GM23338 (cell line): ENCODE data around the gene YWHAB. TPM values are rescaled to one million over a fixed set of nuclear protein-coding genes. Genes with fewer than 3 reads are reported as not detected.
A peak's percentile ranks its signal among the peaks of the same experiment; 100 is the strongest.

ENCODE experiments used
- ATAC-seq: fragments of 200-7000 bp; cut with Tn5 transposase; 3 replicates; pipeline ENCODE4 v1.9.1; 2020
- DNase-seq: peaks from one replicate; pipeline ENCODE4 v3.0.0-alpha.2; 2015; ENCODE audit warnings: low spot score
- H2AFZ ChIP-seq: fragments of 200-600 bp; sonication (generic); 2 replicates; pipeline ENCODE4 v1.8.0; 2016; ENCODE audit warnings: antibody characterized with exemption, mild to moderate bottlenecking, moderate library complexity
- H3F3A ChIP-seq: fragments of 200-600 bp; sonication (generic); replicated peaks from 2 replicates; pipeline ENCODE4 v1.8.0; 2017; ENCODE audit warnings: antibody characterized with exemption, mixed run types, low read depth
- H3K27ac ChIP-seq: fragments of 200-600 bp; sonication (generic); 2 replicates; pipeline ENCODE4 v1.6.1; 2016; ENCODE audit warnings: low read depth
- H3K27me3 ChIP-seq: fragments of 200-600 bp; sonication (generic); 2 replicates; pipeline ENCODE4 v1.8.0; 2016; ENCODE audit warnings: mild to moderate bottlenecking, mixed run types, moderate library complexity; ENCODE audit not compliant: insufficient read depth
- H3K36me3 ChIP-seq: fragments of 200-600 bp; sonication (generic); 2 replicates; pipeline ENCODE4 v1.8.0; 2016; ENCODE audit warnings: mild to moderate bottlenecking; ENCODE audit not compliant: insufficient read depth
- H3K4me1 ChIP-seq: fragments of 200-600 bp; sonication (generic); 2 replicates; pipeline ENCODE4 v1.8.0; 2016; ENCODE audit warnings: mild to moderate bottlenecking, moderate library complexity; ENCODE audit not compliant: insufficient read depth
- H3K4me2 ChIP-seq: fragments of 200-600 bp; sonication (generic); 2 replicates; pipeline ENCODE4 v1.7.1; 2017; ENCODE audit warnings: mixed run types
- H3K4me3 ChIP-seq: fragments of 200-600 bp; sonication (generic); 2 replicates; pipeline ENCODE4 v1.6.1; 2016; ENCODE audit warnings: mixed run types
- H3K79me2 ChIP-seq: fragments of 200-600 bp; sonication (generic); replicated peaks from 2 replicates; pipeline ENCODE4 v1.8.0; 2017; ENCODE audit warnings: mild to moderate bottlenecking; ENCODE audit not compliant: insufficient read depth
- H3K9me2 ChIP-seq: fragments of 200-600 bp; sonication (generic); 2 replicates; pipeline ENCODE4 v1.8.0; 2017; ENCODE audit not compliant: insufficient read depth
- H4K20me1 ChIP-seq: fragments of 200-600 bp; sonication (generic); replicated peaks from 2 replicates; pipeline ENCODE4 v1.8.0; 2017; ENCODE audit warnings: mild to moderate bottlenecking; ENCODE audit not compliant: insufficient read depth
- H3K27ac Mint-ChIP-seq: 2 replicates; pipeline ENCODE4 v1.8.0; 2020; ENCODE audit warnings: inconsistent platforms, mild to moderate bottlenecking, moderate library complexity, mixed read lengths
- H3K27me3 Mint-ChIP-seq: 3 replicates; pipeline ENCODE4 v1.8.0; 2022; ENCODE audit warnings: low read depth, mild to moderate bottlenecking, moderate library complexity, mixed read lengths, inconsistent platforms; ENCODE audit not compliant: insufficient read depth, poor library complexity
- H3K36me3 Mint-ChIP-seq: 3 replicates; pipeline ENCODE4 v1.8.0; 2021; ENCODE audit warnings: low read depth, mild to moderate bottlenecking, inconsistent platforms, moderate library complexity, mixed read lengths
- H3K4me1 Mint-ChIP-seq: 3 replicates; pipeline ENCODE4 v1.8.0; 2020; ENCODE audit warnings: mild to moderate bottlenecking, inconsistent platforms, mixed read lengths
- H3K4me3 Mint-ChIP-seq: 3 replicates; pipeline ENCODE4 v1.8.0; 2021; ENCODE audit warnings: moderate library complexity, mild to moderate bottlenecking, inconsistent platforms, mixed read lengths
- H3K9me3 Mint-ChIP-seq: 3 replicates; pipeline ENCODE4 v1.8.0; 2020; ENCODE audit warnings: moderate library complexity, mild to moderate bottlenecking, inconsistent platforms, mixed read lengths
- CREB1 ChIP-seq: fragments of 250-450 bp; sonication (Bioruptor Pico); IDR thresholded peaks from 2 replicates; pipeline ENCODE4 v1.5.0; 2020; ENCODE audit warnings: low read depth, mild to moderate bottlenecking, moderate library complexity
- CTCF ChIP-seq, 2 experiments: fragments of 200-600 bp in 1 of 2; sonication (generic) in 1 of 2; conservative IDR thresholded peaks; 2 replicates each; pipeline versions ENCODE4 v1.5.1 to v1.6.1; 2016 to 2017; ENCODE audit warnings: antibody characterized with exemption in 2 of 2, low read depth in 2 of 2, mild to moderate bottlenecking in 2 of 2, moderate library complexity in 1 of 2
- ETS1 ChIP-seq: IDR thresholded peaks from 2 replicates; pipeline ENCODE4 v1.6.1; 2016; ENCODE audit warnings: antibody characterized with exemption
- JUNB ChIP-seq: IDR thresholded peaks from one replicate; pipeline ENCODE4 v1.6.1; 2016; ENCODE audit warnings: antibody characterized with exemption; ENCODE audit not compliant: unreplicated experiment
- NANOG ChIP-seq: IDR thresholded peaks from 2 replicates; pipeline ENCODE4 v1.6.1; 2016; ENCODE audit warnings: antibody characterized with exemption, borderline replicate concordance
- polyA plus RNA-seq: library from polyadenylated mRNA; unstranded; fragments of >200 nt; fragmentation: Nextera tagmentation; extraction: Ambion mirVana; gene quantifications from 2 replicates; pipeline ENCODE4 v1.2.1, GENCODE V29; 2016
- total RNA-seq: library from RNA; depleted of rRNA; stranded (reverse); fragments of >200 nt; shearing (Covaris generic); gene quantifications from 2 replicates; pipeline ENCODE4 v1.2.3, GENCODE V29; 2014
- TF ChIP-seq, protein P1 (sequence below): fragments of 250-450 bp; sonication (Bioruptor Pico); IDR thresholded peaks from 2 replicates; pipeline ENCODE4 v1.5.0; 2020; ENCODE audit warnings: mild to moderate bottlenecking, moderate library complexity
- TF ChIP-seq, protein P2 (sequence below): IDR thresholded peaks from one replicate; pipeline ENCODE4 v1.6.1; 2018; ENCODE audit warnings: antibody characterized with exemption; ENCODE audit not compliant: unreplicated experiment

Gene YWHAB
- total and polyA plus RNA-seq, 2 experiments from 2014 or later, result 121 to 519 TPM

GRCh38 chr20:44911264-44911921 is 25.9 kb downstream of the YWHAB start:
- H3K4me2 ChIP-seq, result peak overlapping the region; percentile 89; the same call in 1 of the 2 replicates
- Mint-ChIP-seq H3K4me1 (peaks cover 31% of the 10 kb centered on the region), H3K9me3 (no peaks in the 10 kb centered on the region; the same call in 2 of the 3 replicates), H3K27me3 (peaks cover 3% of the 10 kb centered on the region), H3K27ac (peak overlapping the region; percentile 94), H3K36me3 (peaks cover 65% of the 10 kb centered on the region), H3K4me3 (peak overlapping the region; percentile 87)
- peak overlapping the region; percentile 92 for H3K4me3 ChIP-seq
- H3K4me1 ChIP-seq, result peaks cover 12% of the 10 kb centered on the region
- peaks cover 15% of the 10 kb centered on the region for H3F3A ChIP-seq
- H3K36me3 ChIP-seq, result peaks cover 22% of the 10 kb centered on the region
- no peak overlapping the region for H3K27ac ChIP-seq
- peak; percentile 88 for DNase-seq
- peaks cover 28% of the 10 kb centered on the region for H4K20me1 ChIP-seq
- H3K9me2 ChIP-seq, result no peaks in the 10 kb centered on the region
- ATAC-seq, result peak; percentile 63
- TF ChIP-seq CTCF (conservative IDR thresholded peaks at IDR 0.05; ENCODE audit: low read depth in 2 of 2) (peak; percentile 69 to 75), JUNB (no peak)
- H2AFZ ChIP-seq, result no peak overlapping the region
- H3K79me2 ChIP-seq, result peaks cover 6% of the 10 kb centered on the region; the same call in 1 of the 2 replicates
- H3K27me3 ChIP-seq, result no peaks in the 10 kb centered on the region

GRCh38 chr20:44912189-44912588 is 26.7 kb downstream of the YWHAB start:
- Histone ChIP-seq H3K4me3 (no peak overlapping the region), H3K4me1 (peaks cover 12% of the 10 kb centered on the region), H3F3A (peaks cover 12% of the 10 kb centered on the region), H3K27me3 (no peaks in the 10 kb centered on the region), H4K20me1 (peaks cover 28% of the 10 kb centered on the region), H3K4me2 (peak overlapping the region; percentile 48; the same call in 1 of the 2 replicates), H3K36me3 (peaks cover 19% of the 10 kb centered on the region), H3K9me2 (no peaks in the 10 kb centered on the region), H2AFZ (no peak overlapping the region), H3K27ac (no peak overlapping the region), H3K79me2 (peaks cover 6% of the 10 kb centered on the region; the same call in 1 of the 2 replicates)
- Mint-ChIP-seq H3K4me3 (peak overlapping the region; percentile 87; the same call in 1 of the 3 replicates), H3K36me3 (peaks cover 65% of the 10 kb centered on the region), H3K27me3 (peaks cover 3% of the 10 kb centered on the region), H3K4me1 (peaks cover 31% of the 10 kb centered on the region), H3K27ac (no peak overlapping the region), H3K9me3 (no peaks in the 10 kb centered on the region; the same call in 2 of the 3 replicates)
- DNase-seq (no peak), ATAC-seq (no peak)
- TF ChIP-seq NANOG, result no peak
- TF ChIP-seq, protein P1, sequence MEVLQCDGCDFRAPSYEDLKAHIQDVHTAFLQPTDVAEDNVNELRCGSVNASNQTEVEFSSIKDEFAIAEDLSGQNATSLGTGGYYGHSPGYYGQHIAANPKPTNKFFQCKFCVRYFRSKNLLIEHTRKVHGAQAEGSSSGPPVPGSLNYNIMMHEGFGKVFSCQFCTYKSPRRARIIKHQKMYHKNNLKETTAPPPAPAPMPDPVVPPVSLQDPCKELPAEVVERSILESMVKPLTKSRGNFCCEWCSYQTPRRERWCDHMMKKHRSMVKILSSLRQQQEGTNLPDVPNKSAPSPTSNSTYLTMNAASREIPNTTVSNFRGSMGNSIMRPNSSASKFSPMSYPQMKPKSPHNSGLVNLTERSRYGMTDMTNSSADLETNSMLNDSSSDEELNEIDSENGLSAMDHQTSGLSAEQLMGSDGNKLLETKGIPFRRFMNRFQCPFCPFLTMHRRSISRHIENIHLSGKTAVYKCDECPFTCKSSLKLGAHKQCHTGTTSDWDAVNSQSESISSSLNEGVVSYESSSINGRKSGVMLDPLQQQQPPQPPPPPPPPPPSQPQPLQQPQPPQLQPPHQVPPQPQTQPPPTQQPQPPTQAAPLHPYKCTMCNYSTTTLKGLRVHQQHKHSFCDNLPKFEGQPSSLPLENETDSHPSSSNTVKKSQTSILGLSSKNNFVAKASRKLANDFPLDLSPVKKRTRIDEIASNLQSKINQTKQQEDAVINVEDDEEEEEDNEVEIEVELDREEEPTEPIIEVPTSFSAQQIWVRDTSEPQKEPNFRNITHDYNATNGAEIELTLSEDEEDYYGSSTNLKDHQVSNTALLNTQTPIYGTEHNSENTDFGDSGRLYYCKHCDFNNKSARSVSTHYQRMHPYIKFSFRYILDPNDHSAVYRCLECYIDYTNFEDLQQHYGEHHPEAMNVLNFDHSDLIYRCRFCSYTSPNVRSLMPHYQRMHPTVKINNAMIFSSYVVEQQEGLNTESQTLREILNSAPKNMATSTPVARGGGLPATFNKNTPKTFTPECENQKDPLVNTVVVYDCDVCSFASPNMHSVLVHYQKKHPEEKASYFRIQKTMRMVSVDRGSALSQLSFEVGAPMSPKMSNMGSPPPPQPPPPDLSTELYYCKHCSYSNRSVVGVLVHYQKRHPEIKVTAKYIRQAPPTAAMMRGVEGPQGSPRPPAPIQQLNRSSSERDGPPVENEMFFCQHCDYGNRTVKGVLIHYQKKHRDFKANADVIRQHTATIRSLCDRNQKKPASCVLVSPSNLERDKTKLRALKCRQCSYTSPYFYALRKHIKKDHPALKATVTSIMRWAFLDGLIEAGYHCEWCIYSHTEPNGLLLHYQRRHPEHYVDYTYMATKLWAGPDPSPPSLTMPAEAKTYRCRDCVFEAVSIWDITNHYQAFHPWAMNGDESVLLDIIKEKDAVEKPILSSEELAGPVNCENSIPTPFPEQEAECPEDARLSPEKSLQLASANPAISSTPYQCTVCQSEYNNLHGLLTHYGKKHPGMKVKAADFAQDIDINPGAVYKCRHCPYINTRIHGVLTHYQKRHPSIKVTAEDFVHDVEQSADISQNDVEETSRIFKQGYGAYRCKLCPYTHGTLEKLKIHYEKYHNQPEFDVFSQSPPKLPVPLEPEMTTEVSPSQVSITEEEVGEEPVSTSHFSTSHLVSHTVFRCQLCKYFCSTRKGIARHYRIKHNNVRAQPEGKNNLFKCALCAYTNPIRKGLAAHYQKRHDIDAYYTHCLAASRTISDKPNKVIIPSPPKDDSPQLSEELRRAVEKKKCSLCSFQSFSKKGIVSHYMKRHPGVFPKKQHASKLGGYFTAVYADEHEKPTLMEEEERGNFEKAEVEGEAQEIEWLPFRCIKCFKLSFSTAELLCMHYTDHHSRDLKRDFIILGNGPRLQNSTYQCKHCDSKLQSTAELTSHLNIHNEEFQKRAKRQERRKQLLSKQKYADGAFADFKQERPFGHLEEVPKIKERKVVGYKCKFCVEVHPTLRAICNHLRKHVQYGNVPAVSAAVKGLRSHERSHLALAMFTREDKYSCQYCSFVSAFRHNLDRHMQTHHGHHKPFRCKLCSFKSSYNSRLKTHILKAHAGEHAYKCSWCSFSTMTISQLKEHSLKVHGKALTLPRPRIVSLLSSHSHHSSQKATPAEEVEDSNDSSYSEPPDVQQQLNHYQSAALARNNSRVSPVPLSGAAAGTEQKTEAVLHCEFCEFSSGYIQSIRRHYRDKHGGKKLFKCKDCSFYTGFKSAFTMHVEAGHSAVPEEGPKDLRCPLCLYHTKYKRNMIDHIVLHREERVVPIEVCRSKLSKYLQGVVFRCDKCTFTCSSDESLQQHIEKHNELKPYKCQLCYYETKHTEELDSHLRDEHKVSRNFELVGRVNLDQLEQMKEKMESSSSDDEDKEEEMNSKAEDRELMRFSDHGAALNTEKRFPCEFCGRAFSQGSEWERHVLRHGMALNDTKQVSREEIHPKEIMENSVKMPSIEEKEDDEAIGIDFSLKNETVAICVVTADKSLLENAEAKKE (CRISPR knock-in tag), result no peak
- TF ChIP-seq ETS1, result no peak
- TF ChIP-seq, protein P2, sequence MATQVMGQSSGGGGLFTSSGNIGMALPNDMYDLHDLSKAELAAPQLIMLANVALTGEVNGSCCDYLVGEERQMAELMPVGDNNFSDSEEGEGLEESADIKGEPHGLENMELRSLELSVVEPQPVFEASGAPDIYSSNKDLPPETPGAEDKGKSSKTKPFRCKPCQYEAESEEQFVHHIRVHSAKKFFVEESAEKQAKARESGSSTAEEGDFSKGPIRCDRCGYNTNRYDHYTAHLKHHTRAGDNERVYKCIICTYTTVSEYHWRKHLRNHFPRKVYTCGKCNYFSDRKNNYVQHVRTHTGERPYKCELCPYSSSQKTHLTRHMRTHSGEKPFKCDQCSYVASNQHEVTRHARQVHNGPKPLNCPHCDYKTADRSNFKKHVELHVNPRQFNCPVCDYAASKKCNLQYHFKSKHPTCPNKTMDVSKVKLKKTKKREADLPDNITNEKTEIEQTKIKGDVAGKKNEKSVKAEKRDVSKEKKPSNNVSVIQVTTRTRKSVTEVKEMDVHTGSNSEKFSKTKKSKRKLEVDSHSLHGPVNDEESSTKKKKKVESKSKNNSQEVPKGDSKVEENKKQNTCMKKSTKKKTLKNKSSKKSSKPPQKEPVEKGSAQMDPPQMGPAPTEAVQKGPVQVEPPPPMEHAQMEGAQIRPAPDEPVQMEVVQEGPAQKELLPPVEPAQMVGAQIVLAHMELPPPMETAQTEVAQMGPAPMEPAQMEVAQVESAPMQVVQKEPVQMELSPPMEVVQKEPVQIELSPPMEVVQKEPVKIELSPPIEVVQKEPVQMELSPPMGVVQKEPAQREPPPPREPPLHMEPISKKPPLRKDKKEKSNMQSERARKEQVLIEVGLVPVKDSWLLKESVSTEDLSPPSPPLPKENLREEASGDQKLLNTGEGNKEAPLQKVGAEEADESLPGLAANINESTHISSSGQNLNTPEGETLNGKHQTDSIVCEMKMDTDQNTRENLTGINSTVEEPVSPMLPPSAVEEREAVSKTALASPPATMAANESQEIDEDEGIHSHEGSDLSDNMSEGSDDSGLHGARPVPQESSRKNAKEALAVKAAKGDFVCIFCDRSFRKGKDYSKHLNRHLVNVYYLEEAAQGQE, result no peak
- no peak for TF ChIP-seq CREB1 (CRISPR knock-in tag)
